ENCODE data around the gene KCNF1. TPM values are rescaled to one million over a fixed set of nuclear protein-coding genes. Genes with fewer than 3 reads are reported as not detected.

KCNF1 gene
- total RNA-seq, 1 experiment from 2014 or later: 0.29 TPM

DNA sequence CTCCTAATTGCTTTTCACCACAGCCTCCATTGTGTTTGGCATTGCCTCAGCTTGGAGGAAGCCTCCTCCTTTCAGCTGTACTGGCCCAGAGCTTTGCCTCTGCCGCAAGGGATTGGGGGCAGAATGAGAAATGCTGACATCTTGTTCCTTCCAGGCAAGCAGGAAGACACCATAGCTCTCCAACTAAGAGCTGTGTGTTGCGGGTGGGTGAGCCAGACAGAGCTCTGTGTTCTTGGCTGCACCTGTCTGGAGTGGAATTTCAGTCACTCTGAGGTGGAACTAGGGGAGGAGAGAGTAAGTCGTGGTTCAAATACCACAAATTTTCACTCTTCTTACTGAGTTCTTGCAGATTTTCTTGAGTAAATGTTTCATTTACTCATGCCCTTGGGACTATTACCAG lies 36.6 kb upstream of the KCNF1 start:
- TF ChIP-seq, protein P1, sequence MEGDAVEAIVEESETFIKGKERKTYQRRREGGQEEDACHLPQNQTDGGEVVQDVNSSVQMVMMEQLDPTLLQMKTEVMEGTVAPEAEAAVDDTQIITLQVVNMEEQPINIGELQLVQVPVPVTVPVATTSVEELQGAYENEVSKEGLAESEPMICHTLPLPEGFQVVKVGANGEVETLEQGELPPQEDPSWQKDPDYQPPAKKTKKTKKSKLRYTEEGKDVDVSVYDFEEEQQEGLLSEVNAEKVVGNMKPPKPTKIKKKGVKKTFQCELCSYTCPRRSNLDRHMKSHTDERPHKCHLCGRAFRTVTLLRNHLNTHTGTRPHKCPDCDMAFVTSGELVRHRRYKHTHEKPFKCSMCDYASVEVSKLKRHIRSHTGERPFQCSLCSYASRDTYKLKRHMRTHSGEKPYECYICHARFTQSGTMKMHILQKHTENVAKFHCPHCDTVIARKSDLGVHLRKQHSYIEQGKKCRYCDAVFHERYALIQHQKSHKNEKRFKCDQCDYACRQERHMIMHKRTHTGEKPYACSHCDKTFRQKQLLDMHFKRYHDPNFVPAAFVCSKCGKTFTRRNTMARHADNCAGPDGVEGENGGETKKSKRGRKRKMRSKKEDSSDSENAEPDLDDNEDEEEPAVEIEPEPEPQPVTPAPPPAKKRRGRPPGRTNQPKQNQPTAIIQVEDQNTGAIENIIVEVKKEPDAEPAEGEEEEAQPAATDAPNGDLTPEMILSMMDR (IDR thresholded peaks at IDR 0.05; ENCODE audit: insufficient read depth in 1 of 2, low read depth in 1 of 2, low read length in 1 of 2, severe bottlenecking in 1 of 2, unreplicated experiment in 1 of 2): no peak
- no TSS peak for BruUV-seq (replicated peaks)
- no peaks in the 10 kb centered on the region for H3K27me3 ChIP-seq (replicated peaks; ENCODE audit: control insufficient read depth, insufficient read depth, low read length)
- ChIA-PET POLR2A (no interaction called here), CTCF (interaction anchor here (0.7 kb wide), 1 partner anchor 9 kb away, joined by 4 read pairs; no protein-coding TSS in a partner anchor)
- no peaks in the 10 kb centered on the region; the same call in 1 of the 2 replicates for H3K9me3 ChIP-seq
- Mint-ChIP-seq H3K27me3 (ENCODE audit: insufficient read depth, unreplicated experiment) (no peaks in the 10 kb centered on the region), H3K4me3 (ENCODE audit: unreplicated experiment) (no peak overlapping the region), H3K27ac (ENCODE audit: unreplicated experiment) (no peak overlapping the region), H3K9me3 (ENCODE audit: unreplicated experiment) (peaks cover 10% of the 10 kb centered on the region), H3K36me3 (ENCODE audit: insufficient read depth, unreplicated experiment) (no peaks in the 10 kb centered on the region), H3K4me1 (ENCODE audit: low read depth, unreplicated experiment) (no peaks in the 10 kb centered on the region)
- intact Hi-C loops (cut with micrococcal nuclease; ENCODE audit: unreplicated experiment): no loop called here
- 0 out of 2 replicates have a peak, but pooled peaks cover 3% of the 10 kb centered on the region for H3K4me1 ChIP-seq
- H3K4me3 ChIP-seq (ENCODE audit: low read depth, low read length): no peak overlapping the region
- DNase-seq: no peak
- no peaks in the 10 kb centered on the region for H3K36me3 ChIP-seq (ENCODE audit: control insufficient read depth, insufficient read depth, low read length)

DNA sequence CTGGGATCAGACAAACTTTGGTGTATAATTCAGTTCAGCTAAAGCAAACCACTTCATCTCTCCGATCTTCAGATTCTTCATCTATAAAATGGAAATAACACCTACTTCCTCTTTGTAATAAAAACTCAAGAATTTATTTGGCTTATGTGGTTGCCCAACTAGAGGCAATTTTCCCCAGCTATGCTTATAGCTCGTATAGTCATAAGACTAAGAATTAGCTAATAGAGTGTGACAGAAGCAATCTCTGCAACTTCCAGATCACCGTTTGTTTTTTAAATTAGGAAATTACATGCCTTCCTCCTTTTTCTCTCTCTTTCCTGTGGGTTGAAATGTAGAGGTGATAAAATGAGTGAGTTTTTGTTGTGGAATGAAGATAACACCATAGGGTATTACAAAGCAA lies 35.3 kb upstream of the KCNF1 start:
- H3K4me1 ChIP-seq: 0 out of 2 replicates have a peak, but pooled peaks cover 3% of the 10 kb centered on the region
- ChIA-PET CTCF (interaction anchor here (1.9 kb wide), 1 partner anchor 44 kb away, joined by 6 read pairs; no protein-coding TSS in a partner anchor), POLR2A (no interaction called here)
- Mint-ChIP-seq H3K27ac (ENCODE audit: unreplicated experiment) (no peak overlapping the region), H3K4me3 (ENCODE audit: unreplicated experiment) (no peak overlapping the region), H3K27me3 (ENCODE audit: insufficient read depth, unreplicated experiment) (no peaks in the 10 kb centered on the region), H3K36me3 (ENCODE audit: insufficient read depth, unreplicated experiment) (no peaks in the 10 kb centered on the region), H3K4me1 (ENCODE audit: low read depth, unreplicated experiment) (no peaks in the 10 kb centered on the region), H3K9me3 (ENCODE audit: unreplicated experiment) (peaks cover 10% of the 10 kb centered on the region)
- TF ChIP-seq, protein P1 (IDR thresholded peaks at IDR 0.05; ENCODE audit: insufficient read depth in 1 of 2, low read depth in 1 of 2, low read length in 1 of 2, severe bottlenecking in 1 of 2, unreplicated experiment in 1 of 2): no peak
- no TSS peak for BruUV-seq (replicated peaks)
- H3K36me3 ChIP-seq (ENCODE audit: control insufficient read depth, insufficient read depth, low read length): no peaks in the 10 kb centered on the region
- no peaks in the 10 kb centered on the region for H3K27me3 ChIP-seq (replicated peaks; ENCODE audit: control insufficient read depth, insufficient read depth, low read length)
- no peaks in the 10 kb centered on the region; the same call in 1 of the 2 replicates for H3K9me3 ChIP-seq
- intact Hi-C loops (cut with micrococcal nuclease; ENCODE audit: unreplicated experiment): no loop called here
- H3K4me3 ChIP-seq (ENCODE audit: low read depth, low read length): no peak overlapping the region
- DNase-seq: no peak

DNA sequence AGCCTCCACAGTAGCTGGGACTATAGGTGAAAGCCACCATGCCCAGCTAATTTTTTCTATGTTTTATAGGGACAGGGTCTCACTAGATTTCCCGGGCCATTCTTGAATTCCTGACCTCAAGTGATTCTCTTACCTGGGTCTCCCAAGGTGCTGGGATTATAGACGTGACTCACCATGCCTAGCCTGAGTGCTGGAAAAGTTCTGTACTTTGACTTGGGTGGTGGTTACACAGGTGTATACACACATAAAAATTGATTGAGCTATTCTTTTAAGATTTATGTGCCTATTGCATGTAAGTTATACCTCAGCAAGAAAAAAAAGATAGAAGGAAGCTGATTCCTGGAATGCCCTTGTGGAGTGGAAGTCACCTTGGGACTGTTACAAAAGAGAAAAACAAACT lies 34.8 kb upstream of the KCNF1 start:
- no peak overlapping the region for H3K4me3 ChIP-seq (ENCODE audit: low read depth, low read length)
- Mint-ChIP-seq H3K4me3 (ENCODE audit: unreplicated experiment) (no peak overlapping the region), H3K4me1 (ENCODE audit: low read depth, unreplicated experiment) (no peaks in the 10 kb centered on the region), H3K36me3 (ENCODE audit: insufficient read depth, unreplicated experiment) (no peaks in the 10 kb centered on the region), H3K9me3 (ENCODE audit: unreplicated experiment) (peaks cover 8% of the 10 kb centered on the region), H3K27ac (ENCODE audit: unreplicated experiment) (no peak overlapping the region), H3K27me3 (ENCODE audit: insufficient read depth, unreplicated experiment) (no peaks in the 10 kb centered on the region)
- DNase-seq: peak; percentile 31 to 61
- CTCF ChIA-PET: interaction anchor here (0.9 to 1.9 kb wide), 2 partner anchors 23 to 44 kb away, joined by 3 to 6 read pairs; no protein-coding TSS in a partner anchor
- TF ChIP-seq, protein P1 (IDR thresholded peaks at IDR 0.05; ENCODE audit: insufficient read depth in 1 of 2, low read depth in 1 of 2, low read length in 1 of 2, severe bottlenecking in 1 of 2, unreplicated experiment in 1 of 2): no peak
- POLR2A ChIA-PET: no interaction called here
- intact Hi-C loops (cut with micrococcal nuclease; ENCODE audit: unreplicated experiment): no loop called here
- 0 out of 2 replicates have a peak, but pooled peaks cover 3% of the 10 kb centered on the region for H3K4me1 ChIP-seq
- no peaks in the 10 kb centered on the region; the same call in 1 of the 2 replicates for H3K9me3 ChIP-seq
- H3K27me3 ChIP-seq (replicated peaks; ENCODE audit: control insufficient read depth, insufficient read depth, low read length): no peaks in the 10 kb centered on the region
- H3K36me3 ChIP-seq (ENCODE audit: control insufficient read depth, insufficient read depth, low read length): no peaks in the 10 kb centered on the region
- no TSS peak for BruUV-seq (replicated peaks)
